Spleen (tissue), 11 donors: ENCODE results near the gene UBN1. TPM values are rescaled to one million over a fixed set of nuclear protein-coding genes. Genes with fewer than 3 reads are reported as not detected.

ENCODE experiments used
- DNase-seq: peaks from one replicate; pipeline ENCODE4 v3.0.0-alpha.2; 2020
- H3K27ac ChIP-seq, 8 donors: fragments of 200-600 bp; sonication (generic) in 7 of 8; 1 replicate in 4 of 8; 2 replicates in 4 of 8; pipeline versions ENCODE4 v1.5.0 to v1.8.0; 2016 to 2021; ENCODE audit warnings: inconsistent platforms in 4 of 8, mild to moderate bottlenecking in 4 of 8, moderate library complexity in 1 of 8
- H3K27me3 ChIP-seq, 7 donors: fragments of 200-600 bp; sonication (generic) in 6 of 7; replicated peaks in 1 of 7; 1 replicate in 4 of 7; 2 replicates in 3 of 7; pipeline versions ENCODE4 v1.5.0 to v1.8.0; 2016 to 2021; ENCODE audit warnings: inconsistent platforms in 3 of 7, mild to moderate bottlenecking in 1 of 7
- H3K36me3 ChIP-seq, 6 donors: fragments of 200-600 bp; sonication (generic) in 5 of 6; 1 replicate in 4 of 6; 2 replicates in 2 of 6; pipeline versions ENCODE4 v1.5.0 to v1.8.0; 2016 to 2021; ENCODE audit warnings: inconsistent platforms in 2 of 6
- H3K4me1 ChIP-seq, 6 donors: fragments of 200-600 bp; sonication (generic) in 5 of 6; 1 replicate in 3 of 6; 2 replicates in 3 of 6; pipeline versions ENCODE4 v1.5.0 to v1.8.0; 2016 to 2021; ENCODE audit warnings: inconsistent platforms in 3 of 6
- H3K4me3 ChIP-seq, 8 donors: fragments of 200-600 bp; sonication (generic) in 7 of 8; 1 replicate in 4 of 8; 2 replicates in 4 of 8; pipeline versions ENCODE4 v1.5.0 to v1.8.0; 2016 to 2021; ENCODE audit warnings: inconsistent platforms in 4 of 8, mild to moderate bottlenecking in 4 of 8, moderate library complexity in 2 of 8
- H3K9me3 ChIP-seq, 8 donors: fragments of 200-600 bp; sonication (generic) in 7 of 8; 1 replicate in 4 of 8; 2 replicates in 4 of 8; pipeline versions ENCODE4 v1.5.0 to v1.8.0; 2016 to 2021; ENCODE audit warnings: inconsistent platforms in 4 of 8
- CTCF ChIP-seq, 11 experiments: fragments of 200-600 bp in 7 of 11; fragments of 450-650 bp in 4 of 11; sonication (generic) in 4 of 11; IDR thresholded peaks in 8 of 11; conservative IDR thresholded peaks in 3 of 11; 1 replicate in 7 of 11; 2 replicates in 4 of 11; pipeline versions ENCODE4 v1.4.0 to v1.8.0; 2016 to 2021; ENCODE audit warnings: antibody characterized with exemption in 11 of 11, inconsistent platforms in 4 of 11, mild to moderate bottlenecking in 1 of 11
- POLR2A ChIP-seq, 3 donors: fragments of 450-650 bp; IDR thresholded peaks; one replicate each; pipeline ENCODE4 v1.5.1; 2017; ENCODE audit warnings: antibody characterized with exemption in 3 of 3, mild to moderate bottlenecking in 1 of 3
- POLR2AphosphoS5 ChIP-seq, 3 donors: sonication (generic); formaldehyde crosslinking; IDR thresholded peaks; one replicate each; pipeline ENCODE4 v1.5.1; 2017; ENCODE audit warnings: antibody characterized with exemption in 3 of 3
- WGBS, 5 donors: extraction: QIAGEN DNeasy Blood & Tissue Kit in 3 of 5; methylation state at CpG; one replicate each; pipeline versions ENCODE4 v1.1.5 to v1.1.7; 2013 to 2018; 5-methylcytosine and 5-hydroxymethylcytosine counted together
- intact Hi-C: fragments of 100-400 bp; cut with DNase I; formaldehyde crosslinking; loops from one replicate; pipeline ENCODE4 v1.15.0; 2023; ENCODE audit warnings: low total_unique reads
- polyA plus RNA-seq, 3 donors: library from polyadenylated mRNA; stranded (reverse); fragments of 200-250 nt; gene quantifications; one replicate each; pipeline ENCODE4 v1.2.1, GENCODE V29; 2013
- total RNA-seq, 7 donors: library from RNA; depleted of rRNA in 3 of 7; stranded (reverse); fragments of >200 nt in 3 of 7; fragmentation: NEBNext Ultra II Directional in 4 of 7; extraction: Animal tissue kit (Norgen Biotek cat#: 25700) in 4 of 7; gene quantifications; one replicate each; pipeline versions ENCODE4 v1.1.0 to v1.2.1, GENCODE V29; 2016 to 2021
- donor health status: healthy with polysubstance abuse.
- donor health status: DM: no; HTN: no; CAD: no; lungs with moderate emphysema.
- donor health status: DM: no; HTN: no; CAD: no.
- donor health status: Bipolar disorder and iron deficiency.
- donor health status: healthy.
- donor health status: DM: no; HTN: no; CAD: no.
- donor health status: DM: yes; HTN: yes; CAD: no.

The UBN1 gene
- total and polyA plus RNA-seq, 10 donors, result 4.8 to 69.4 (median 52.2) TPM

GRCh38 chr16:4811773-4812172, 35.5 kb upstream of the UBN1 start:
- DNase-seq, result no peak
- H3K4me3 ChIP-seq, result no peak overlapping the region
- no peaks in the 10 kb centered on the region for H3K4me1 ChIP-seq
- H3K27me3 ChIP-seq, result no peaks in the 10 kb centered on the region
- no peak overlapping the region for H3K27ac ChIP-seq
- H3K36me3 ChIP-seq, result peaks cover 0 to 100% (median 97%) of the 10 kb centered on the region in 6 donors
- WGBS, 5 donors, result 89 to 97% (median 92%) methylated on average over 9 of the region's 9 CpGs
- H3K9me3 ChIP-seq, result no peaks in the 10 kb centered on the region
- TF ChIP-seq POLR2A (IDR thresholded peaks at IDR 0.05) (no peak), CTCF (IDR thresholded peaks at IDR 0.05 in 8 of 11, conservative IDR thresholded peaks at IDR 0.05 in 3 of 11) (no peak), POLR2AphosphoS5 (IDR thresholded peaks at IDR 0.05) (no peak)
- intact Hi-C loops, result no loop called here

- no peaks in the 10 kb centered on the region for H3K9me3 ChIP-seq
- TF ChIP-seq POLR2AphosphoS5 (IDR thresholded peaks at IDR 0.05) (no peak), CTCF (IDR thresholded peaks at IDR 0.05 in 8 of 11, conservative IDR thresholded peaks at IDR 0.05 in 3 of 11) (no peak), POLR2A (IDR thresholded peaks at IDR 0.05) (no peak)
- H3K4me3 ChIP-seq, result no peak overlapping the region
- peaks cover 0 to 100% (median 98%) of the 10 kb centered on the region in 6 donors for H3K36me3 ChIP-seq
- H3K27ac ChIP-seq, result no peak overlapping the region
- no peaks in the 10 kb centered on the region for H3K27me3 ChIP-seq
- no peak for DNase-seq
- no peaks in the 10 kb centered on the region for H3K4me1 ChIP-seq
- intact Hi-C loops, result no loop called here
- 96 to 98% (median 98%) methylated on average over 11 to 16 of the region's 16 CpGs for WGBS, 5 donors
Measured at GRCh38 chr16:4813251-4814003, 33.9 kb upstream of the UBN1 start.

- Histone ChIP-seq H3K9me3 (no peaks in the 10 kb centered on the region), H3K27me3 (no peaks in the 10 kb centered on the region), H3K4me1 (no peaks in the 10 kb centered on the region), H3K27ac (no peak overlapping the region), H3K36me3 (peaks cover 0 to 100% (median 98%) of the 10 kb centered on the region in 6 donors), H3K4me3 (no peak overlapping the region)
- no peak for DNase-seq
- TF ChIP-seq POLR2AphosphoS5 (IDR thresholded peaks at IDR 0.05) (no peak), POLR2A (IDR thresholded peaks at IDR 0.05) (no peak), CTCF (IDR thresholded peaks at IDR 0.05 in 8 of 11, conservative IDR thresholded peaks at IDR 0.05 in 3 of 11) (no peak)
- intact Hi-C loops, result no loop called here
Measured at GRCh38 chr16:4814046-4814445, 33.2 kb upstream of the UBN1 start.

GRCh38 chr16:4814542-4815173, 32.6 kb upstream of the UBN1 start:
- intact Hi-C loops, result no loop called here
- H3K36me3 ChIP-seq, result peaks cover 0 to 100% (median 98%) of the 10 kb centered on the region in 6 donors

More at GRCh38 chr16:4814542-4815173, 32.6 kb upstream of the UBN1 start:
- TF ChIP-seq CTCF (IDR thresholded peaks at IDR 0.05 in 8 of 11, conservative IDR thresholded peaks at IDR 0.05 in 3 of 11) (no peak), POLR2A (IDR thresholded peaks at IDR 0.05) (no peak), POLR2AphosphoS5 (IDR thresholded peaks at IDR 0.05) (peak in 1 of 3 donors; percentile 42)
- no peak overlapping the region for H3K4me3 ChIP-seq
- H3K4me1 ChIP-seq, result no peaks in the 10 kb centered on the region
- H3K9me3 ChIP-seq, result no peaks in the 10 kb centered on the region
- no peak overlapping the region for H3K27ac ChIP-seq
- DNase-seq, result no peak
- H3K27me3 ChIP-seq, result no peaks in the 10 kb centered on the region
- WGBS, 5 donors, result 91 to 93% (median 92%) methylated on average over 14 to 16 of the region's 16 CpGs
